Measurements from ENCODE around the gene ANK2. TPM values are rescaled to one million over a fixed set of nuclear protein-coding genes. Genes with fewer than 3 reads are reported as not detected.

The ANK2 gene
- total RNA-seq, 1 donor from 2014 or later: 77.8 TPM

GRCh38 chr4:113272523-113272922, 223.1 kb downstream of the ANK2 start:
- H3K9me3 ChIP-seq (ENCODE audit: insufficient read depth, low read depth, low read length): no peaks in the 10 kb centered on the region
- H3K4me1 Mint-ChIP-seq (ENCODE audit: low read depth, unreplicated experiment): no peaks in the 10 kb centered on the region
- no peak for FAIRE-seq

GRCh38 chr4:113273721-113274220, 224.3 kb downstream of the ANK2 start:
- no peaks in the 10 kb centered on the region for H3K36me3 ChIP-seq (ENCODE audit: insufficient read depth, low read length)
- no peak overlapping the region for H3K27ac Mint-ChIP-seq (ENCODE audit: unreplicated experiment)
- H3K9me3 ChIP-seq (ENCODE audit: insufficient read depth, low read depth, low read length): no peaks in the 10 kb centered on the region
- no peaks in the 10 kb centered on the region for H3K9me3 Mint-ChIP-seq (ENCODE audit: unreplicated experiment)
- no peaks in the 10 kb centered on the region for H3K4me1 Mint-ChIP-seq (ENCODE audit: low read depth, unreplicated experiment)
- no peak overlapping the region for H2AFZ ChIP-seq (ENCODE audit: low read depth, low read length)
- no peaks in the 10 kb centered on the region for H3K79me2 ChIP-seq (ENCODE audit: insufficient read depth, low read length)
- no peak overlapping the region for H3K4me3 ChIP-seq (ENCODE audit: insufficient read depth, low read depth, low read length)
- no peaks in the 10 kb centered on the region for H4K20me1 ChIP-seq (ENCODE audit: insufficient read depth, low read length)
- H3K4me3 Mint-ChIP-seq (ENCODE audit: unreplicated experiment): no peak overlapping the region
- peaks cover 7% of the 10 kb centered on the region for H3K36me3 Mint-ChIP-seq (ENCODE audit: low read depth, unreplicated experiment)
- no peak overlapping the region for H3K9ac ChIP-seq (ENCODE audit: low read length)
- DNase-seq (ENCODE audit: low read depth): no peak
- no peak for FAIRE-seq
- TF ChIP-seq CTCF (IDR thresholded peaks at IDR 0.05; ENCODE audit: insufficient read depth, low read depth, low read length): no peak
- no peak for TF ChIP-seq EZH2 (IDR thresholded peaks at IDR 0.05; ENCODE audit: insufficient read depth, low read length)
- H3K4me1 ChIP-seq (ENCODE audit: insufficient read depth, low read length): no peaks in the 10 kb centered on the region
- H3K27ac ChIP-seq (ENCODE audit: low read depth, low read length): no peak overlapping the region
- no peaks in the 10 kb centered on the region for H3K27me3 ChIP-seq (ENCODE audit: insufficient read depth, low read length)
- H3K4me2 ChIP-seq (ENCODE audit: low read length): no peak overlapping the region
- H3K27me3 Mint-ChIP-seq (ENCODE audit: low read depth, unreplicated experiment): no peaks in the 10 kb centered on the region

More at GRCh38 chr4:113272523-113272922, 223.1 kb downstream of the ANK2 start:
- no peaks in the 10 kb centered on the region for H3K27me3 Mint-ChIP-seq (ENCODE audit: low read depth, unreplicated experiment)
- Histone ChIP-seq H3K4me3 (ENCODE audit: insufficient read depth, low read depth, low read length) (no peak overlapping the region), H3K79me2 (ENCODE audit: insufficient read depth, low read length) (no peaks in the 10 kb centered on the region), H2AFZ (ENCODE audit: low read depth, low read length) (no peak overlapping the region), H3K4me2 (ENCODE audit: low read length) (no peak overlapping the region), H3K27ac (ENCODE audit: low read depth, low read length) (no peak overlapping the region), H4K20me1 (ENCODE audit: insufficient read depth, low read length) (no peaks in the 10 kb centered on the region), H3K4me1 (ENCODE audit: insufficient read depth, low read length) (no peaks in the 10 kb centered on the region), H3K27me3 (ENCODE audit: insufficient read depth, low read length) (no peaks in the 10 kb centered on the region), H3K9ac (ENCODE audit: low read length) (no peak overlapping the region), H3K36me3 (ENCODE audit: insufficient read depth, low read length) (no peaks in the 10 kb centered on the region)
- no peak overlapping the region for H3K27ac Mint-ChIP-seq (ENCODE audit: unreplicated experiment)
- TF ChIP-seq EZH2 (IDR thresholded peaks at IDR 0.05; ENCODE audit: insufficient read depth, low read length) (no peak), CTCF (IDR thresholded peaks at IDR 0.05; ENCODE audit: insufficient read depth, low read depth, low read length) (no peak)
- DNase-seq (ENCODE audit: low read depth): no peak
- peaks cover 13% of the 10 kb centered on the region for H3K36me3 Mint-ChIP-seq (ENCODE audit: low read depth, unreplicated experiment)
- H3K9me3 Mint-ChIP-seq (ENCODE audit: unreplicated experiment): no peaks in the 10 kb centered on the region
- H3K4me3 Mint-ChIP-seq (ENCODE audit: unreplicated experiment): no peak overlapping the region

- H3K4me2 ChIP-seq (ENCODE audit: low read length): no peak overlapping the region
- Mint-ChIP-seq H3K9me3 (ENCODE audit: unreplicated experiment) (no peaks in the 10 kb centered on the region), H3K27me3 (ENCODE audit: low read depth, unreplicated experiment) (no peaks in the 10 kb centered on the region), H3K27ac (ENCODE audit: unreplicated experiment) (no peak overlapping the region), H3K4me1 (ENCODE audit: low read depth, unreplicated experiment) (no peaks in the 10 kb centered on the region), H3K36me3 (ENCODE audit: low read depth, unreplicated experiment) (peaks cover 2% of the 10 kb centered on the region), H3K4me3 (ENCODE audit: unreplicated experiment) (no peak overlapping the region)
- no peak overlapping the region for H2AFZ ChIP-seq (ENCODE audit: low read depth, low read length)
- no peak overlapping the region for H3K27ac ChIP-seq (ENCODE audit: low read depth, low read length)
- H3K9ac ChIP-seq (ENCODE audit: low read length): no peak overlapping the region
- peak; percentile 4 for DNase-seq (ENCODE audit: low read depth)
- H3K27me3 ChIP-seq (ENCODE audit: insufficient read depth, low read length): no peaks in the 10 kb centered on the region
- no peaks in the 10 kb centered on the region for H3K4me1 ChIP-seq (ENCODE audit: insufficient read depth, low read length)
- H3K9me3 ChIP-seq (ENCODE audit: insufficient read depth, low read depth, low read length): no peaks in the 10 kb centered on the region
- H3K79me2 ChIP-seq (ENCODE audit: insufficient read depth, low read length): no peaks in the 10 kb centered on the region
- FAIRE-seq: peak; percentile 23
- no peaks in the 10 kb centered on the region for H3K36me3 ChIP-seq (ENCODE audit: insufficient read depth, low read length)
- TF ChIP-seq EZH2 (IDR thresholded peaks at IDR 0.05; ENCODE audit: insufficient read depth, low read length): no peak
- no peak for TF ChIP-seq CTCF (IDR thresholded peaks at IDR 0.05; ENCODE audit: insufficient read depth, low read depth, low read length)
- no peak overlapping the region for H3K4me3 ChIP-seq (ENCODE audit: insufficient read depth, low read depth, low read length)
- no peaks in the 10 kb centered on the region for H4K20me1 ChIP-seq (ENCODE audit: insufficient read depth, low read length)
Observed at GRCh38 chr4:113276464-113277170, 227.2 kb downstream of the ANK2 start.

Measured in astrocyte (in vitro differentiated cells and primary cell).